ENCODE data around the gene PSTPIP2. TPM values are rescaled to one million over a fixed set of nuclear protein-coding genes. Genes with fewer than 3 reads are reported as not detected.

PSTPIP2 gene
- total RNA-seq, 1 donor from 2014 or later, result 6.2 TPM

- Histone ChIP-seq H4K20me1 (ENCODE audit: low read depth) (peaks cover 14% of the 10 kb centered on the region), H3F3A (ENCODE audit: low read depth) (peaks cover 16% of the 10 kb centered on the region), H3K36me3 (no peaks in the 10 kb centered on the region), H3K9ac (no peak overlapping the region), H3K27me3 (peaks cover 36% of the 10 kb centered on the region), H3K4me2 (no peak overlapping the region), H3K79me2 (ENCODE audit: low read depth) (no peaks in the 10 kb centered on the region), H3K4me3 (no peak overlapping the region), H2AFZ (replicated peaks) (no peak overlapping the region), H3K9me3 (ENCODE audit: low read depth) (no peaks in the 10 kb centered on the region), H3K4me1 (no peaks in the 10 kb centered on the region), H3K27ac (no peak overlapping the region)
- Mint-ChIP-seq H3K4me3 (no peak overlapping the region), H3K36me3 (no peaks in the 10 kb centered on the region), H3K27me3 (ENCODE audit: insufficient read depth, low read depth) (peaks cover 2% of the 10 kb centered on the region), H3K27ac (no peak overlapping the region), H3K4me1 (no peaks in the 10 kb centered on the region), H3K9me3 (no peaks in the 10 kb centered on the region)
- TF ChIP-seq, protein P1, sequence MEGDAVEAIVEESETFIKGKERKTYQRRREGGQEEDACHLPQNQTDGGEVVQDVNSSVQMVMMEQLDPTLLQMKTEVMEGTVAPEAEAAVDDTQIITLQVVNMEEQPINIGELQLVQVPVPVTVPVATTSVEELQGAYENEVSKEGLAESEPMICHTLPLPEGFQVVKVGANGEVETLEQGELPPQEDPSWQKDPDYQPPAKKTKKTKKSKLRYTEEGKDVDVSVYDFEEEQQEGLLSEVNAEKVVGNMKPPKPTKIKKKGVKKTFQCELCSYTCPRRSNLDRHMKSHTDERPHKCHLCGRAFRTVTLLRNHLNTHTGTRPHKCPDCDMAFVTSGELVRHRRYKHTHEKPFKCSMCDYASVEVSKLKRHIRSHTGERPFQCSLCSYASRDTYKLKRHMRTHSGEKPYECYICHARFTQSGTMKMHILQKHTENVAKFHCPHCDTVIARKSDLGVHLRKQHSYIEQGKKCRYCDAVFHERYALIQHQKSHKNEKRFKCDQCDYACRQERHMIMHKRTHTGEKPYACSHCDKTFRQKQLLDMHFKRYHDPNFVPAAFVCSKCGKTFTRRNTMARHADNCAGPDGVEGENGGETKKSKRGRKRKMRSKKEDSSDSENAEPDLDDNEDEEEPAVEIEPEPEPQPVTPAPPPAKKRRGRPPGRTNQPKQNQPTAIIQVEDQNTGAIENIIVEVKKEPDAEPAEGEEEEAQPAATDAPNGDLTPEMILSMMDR (IDR thresholded peaks at IDR 0.05), result no peak
- TF ChIP-seq EZH2 (IDR thresholded peaks at IDR 0.05) (no peak), EZH2phosphoT487 (IDR thresholded peaks at IDR 0.05) (no peak)
- no peak for DNase-seq (ENCODE audit: low spot score)
Measured at GRCh38 chr18:46070232-46070631, 1.8 kb downstream of the PSTPIP2 start.

DNA sequence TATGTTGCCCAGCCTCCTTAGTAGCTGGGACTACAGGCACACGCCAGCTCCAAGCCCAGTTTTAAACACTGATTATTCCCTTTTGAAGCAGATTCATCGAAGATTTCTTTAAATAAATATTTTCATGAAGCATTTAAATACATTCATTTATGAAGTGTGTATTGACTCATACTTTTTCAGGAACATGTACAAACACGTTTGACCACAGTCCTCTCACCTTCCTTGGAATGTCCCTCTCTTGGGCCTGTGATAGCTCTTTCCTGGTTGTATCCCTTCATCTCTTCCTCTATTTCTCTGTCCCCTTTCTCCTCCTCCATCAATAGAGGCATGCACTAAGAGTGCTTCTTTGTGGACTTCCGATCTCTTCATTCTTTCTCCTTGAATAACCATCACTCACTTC, 2.5 kb downstream of the PSTPIP2 start:
- H3F3A ChIP-seq (ENCODE audit: low read depth), result peaks cover 14% of the 10 kb centered on the region
- peaks cover 14% of the 10 kb centered on the region for H4K20me1 ChIP-seq (ENCODE audit: low read depth)
- no peak for TF ChIP-seq EZH2 (IDR thresholded peaks at IDR 0.05)
- no peak overlapping the region for H3K4me3 ChIP-seq
- no peak overlapping the region for H3K27ac ChIP-seq
- H3K9me3 ChIP-seq (ENCODE audit: low read depth), result no peaks in the 10 kb centered on the region
- Mint-ChIP-seq H3K36me3 (no peaks in the 10 kb centered on the region), H3K27ac (no peak overlapping the region), H3K4me1 (no peaks in the 10 kb centered on the region), H3K4me3 (no peak overlapping the region), H3K9me3 (no peaks in the 10 kb centered on the region), H3K27me3 (ENCODE audit: insufficient read depth, low read depth) (peaks cover 2% of the 10 kb centered on the region)
- DNase-seq (ENCODE audit: low spot score), result no peak
- no peak overlapping the region for H3K4me2 ChIP-seq
- no peak overlapping the region for H3K9ac ChIP-seq
- no peak overlapping the region for H2AFZ ChIP-seq (replicated peaks)
- H3K27me3 ChIP-seq, result peaks cover 36% of the 10 kb centered on the region
- H3K36me3 ChIP-seq, result no peaks in the 10 kb centered on the region
- H3K4me1 ChIP-seq, result no peaks in the 10 kb centered on the region
- no peaks in the 10 kb centered on the region for H3K79me2 ChIP-seq (ENCODE audit: low read depth)

DNA sequence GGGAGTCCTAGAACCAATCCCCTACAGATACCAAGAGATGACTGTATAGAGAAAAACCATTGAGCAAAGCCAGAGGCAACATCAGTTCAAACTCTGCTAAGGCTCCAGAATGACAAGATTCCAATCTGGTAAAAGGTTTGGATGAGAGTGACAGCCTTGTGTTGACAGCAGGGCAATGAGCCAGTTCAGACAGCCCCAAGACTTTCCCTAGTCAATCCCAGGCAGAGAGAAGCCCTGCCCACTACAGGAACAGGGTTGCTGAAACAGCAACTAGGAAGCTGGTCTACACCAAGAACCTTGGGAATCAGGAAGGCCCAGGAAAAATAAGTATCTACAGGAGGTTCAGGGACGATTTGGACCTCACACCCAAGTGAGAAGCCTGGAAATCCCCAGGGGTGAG, 3.3 kb downstream of the PSTPIP2 start:
- Histone ChIP-seq H3K4me1 (no peaks in the 10 kb centered on the region), H2AFZ (replicated peaks) (no peak overlapping the region), H3K9ac (no peak overlapping the region), H4K20me1 (ENCODE audit: low read depth) (peaks cover 14% of the 10 kb centered on the region), H3K4me3 (no peak overlapping the region), H3K27ac (no peak overlapping the region), H3K4me2 (no peak overlapping the region), H3F3A (ENCODE audit: low read depth) (peaks cover 6% of the 10 kb centered on the region), H3K9me3 (ENCODE audit: low read depth) (no peaks in the 10 kb centered on the region), H3K36me3 (no peaks in the 10 kb centered on the region), H3K79me2 (ENCODE audit: low read depth) (no peaks in the 10 kb centered on the region), H3K27me3 (peaks cover 36% of the 10 kb centered on the region)
- Mint-ChIP-seq H3K27me3 (ENCODE audit: insufficient read depth, low read depth) (peaks cover 2% of the 10 kb centered on the region), H3K9me3 (no peaks in the 10 kb centered on the region), H3K27ac (no peak overlapping the region), H3K4me1 (no peaks in the 10 kb centered on the region), H3K36me3 (no peaks in the 10 kb centered on the region), H3K4me3 (no peak overlapping the region)
- no peak for DNase-seq (ENCODE audit: low spot score)
- TF ChIP-seq, protein P1 (IDR thresholded peaks at IDR 0.05), result no peak
- TF ChIP-seq EZH2 (IDR thresholded peaks at IDR 0.05) (no peak), EZH2phosphoT487 (IDR thresholded peaks at IDR 0.05) (no peak)

GRCh38 chr18:46067438-46068007, 4.5 kb downstream of the PSTPIP2 start:
- DNase-seq (ENCODE audit: low spot score), result no peak
- Histone ChIP-seq H3K4me1 (no peaks in the 10 kb centered on the region), H3K4me2 (no peak overlapping the region), H3K36me3 (no peaks in the 10 kb centered on the region), H3K9ac (no peak overlapping the region), H3K9me3 (ENCODE audit: low read depth) (no peaks in the 10 kb centered on the region), H3K4me3 (no peak overlapping the region), H3F3A (ENCODE audit: low read depth) (no peaks in the 10 kb centered on the region), H3K79me2 (ENCODE audit: low read depth) (no peaks in the 10 kb centered on the region), H4K20me1 (ENCODE audit: low read depth) (peaks cover 4% of the 10 kb centered on the region), H3K27ac (no peak overlapping the region), H2AFZ (replicated peaks) (no peak overlapping the region), H3K27me3 (peaks cover 25% of the 10 kb centered on the region)
- Mint-ChIP-seq H3K36me3 (no peaks in the 10 kb centered on the region), H3K9me3 (no peaks in the 10 kb centered on the region), H3K27ac (no peak overlapping the region), H3K4me3 (no peak overlapping the region), H3K4me1 (no peaks in the 10 kb centered on the region), H3K27me3 (ENCODE audit: insufficient read depth, low read depth) (no peaks in the 10 kb centered on the region)
- TF ChIP-seq, protein P1 (IDR thresholded peaks at IDR 0.05), result no peak
- TF ChIP-seq EZH2 (IDR thresholded peaks at IDR 0.05), result no peak
- TF ChIP-seq EZH2phosphoT487 (IDR thresholded peaks at IDR 0.05), result no peak
